Hematopoietic multipotent progenitor cell treated with erythropoietin and hydrocortisone succinate and interleukin-3 and kit ligand, for 8 days (in vitro differentiated cells): Measurements from ENCODE around the gene ILK.

Source experiments
- DNase-seq: peaks from one replicate; pipeline ENCODE4 v3.0.0-alpha.2; 2015

Gene ILK

DNA sequence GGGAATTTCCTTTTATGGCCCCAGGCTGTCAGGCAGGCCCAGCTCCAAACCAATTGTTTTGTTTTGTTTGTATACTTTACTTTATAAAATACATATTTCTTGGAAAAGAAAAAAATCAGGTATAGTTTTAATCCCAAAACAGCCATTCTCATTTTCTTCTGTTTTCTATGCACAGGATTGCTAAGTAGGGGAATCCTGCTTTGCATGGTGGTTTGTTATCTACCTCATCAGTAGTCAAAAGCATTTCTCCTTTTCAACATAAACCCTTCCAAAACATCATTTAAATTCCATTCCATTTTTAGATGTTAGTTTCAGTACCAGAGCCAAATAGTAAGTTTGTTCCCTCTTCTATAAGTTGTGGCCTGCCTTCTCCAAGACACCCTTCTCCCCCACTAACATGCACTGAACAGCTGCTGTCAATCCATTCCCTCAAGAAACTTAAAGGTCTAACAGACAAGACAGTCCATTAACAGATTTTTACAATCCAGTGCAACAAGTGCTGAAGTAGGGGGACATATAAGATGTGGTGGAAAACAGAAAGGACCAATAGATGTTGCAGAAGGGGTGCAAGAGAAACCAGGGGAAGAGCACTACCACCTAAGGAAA, 3.7 kb downstream of the ILK start:
- DNase-seq, result no peak

GRCh38 chr11:6608011-6608410, 4.4 kb downstream of the ILK start:
- no peak for DNase-seq

GRCh38 chr11:6608726-6609501, 5.3 kb downstream of the ILK start:
- DNase-seq, result no peak

- no peak for DNase-seq
Observed at GRCh38 chr11:6609502-6610015, 6.0 kb downstream of the ILK start.

DNA sequence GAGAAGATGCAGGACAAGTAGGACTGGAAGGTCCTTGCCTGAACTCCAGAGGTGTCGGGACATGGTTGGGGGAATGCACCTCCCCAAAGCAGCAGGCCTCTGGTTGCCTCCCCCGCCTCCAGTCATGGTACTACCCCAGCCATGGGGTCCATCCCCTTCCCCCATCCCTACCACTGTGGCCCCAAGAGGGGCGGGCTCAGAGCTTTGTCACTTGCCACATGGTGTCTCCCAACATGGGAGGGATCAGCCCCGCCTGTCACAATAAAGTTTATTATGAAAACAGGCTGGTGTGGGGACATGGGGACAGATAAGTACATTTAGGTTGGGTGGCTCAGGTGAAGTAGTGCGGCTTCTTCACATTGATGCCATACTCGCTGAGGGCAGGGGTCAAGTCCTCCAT, 7.0 kb downstream of the ILK start:
- no peak for DNase-seq

GRCh38 chr11:6611092-6611962, 7.8 kb downstream of the ILK start:
- DNase-seq, result peak; percentile 38

GRCh38 chr11:6611963-6612212, 8.3 kb downstream of the ILK start:
- DNase-seq, result no peak

- peak; percentile 96 for DNase-seq
Observed at GRCh38 chr11:6612213-6613041, 8.9 kb downstream of the ILK start, which contains the start of gene TAF10. Gene TAF10 (minus strand): TSS chr11:6612216. CDS start chr11:6612189, 27 bp downstream.

- no peak for DNase-seq
Observed at GRCh38 chr11:6613496-6613895, 9.9 kb downstream of the ILK start.

DNA sequence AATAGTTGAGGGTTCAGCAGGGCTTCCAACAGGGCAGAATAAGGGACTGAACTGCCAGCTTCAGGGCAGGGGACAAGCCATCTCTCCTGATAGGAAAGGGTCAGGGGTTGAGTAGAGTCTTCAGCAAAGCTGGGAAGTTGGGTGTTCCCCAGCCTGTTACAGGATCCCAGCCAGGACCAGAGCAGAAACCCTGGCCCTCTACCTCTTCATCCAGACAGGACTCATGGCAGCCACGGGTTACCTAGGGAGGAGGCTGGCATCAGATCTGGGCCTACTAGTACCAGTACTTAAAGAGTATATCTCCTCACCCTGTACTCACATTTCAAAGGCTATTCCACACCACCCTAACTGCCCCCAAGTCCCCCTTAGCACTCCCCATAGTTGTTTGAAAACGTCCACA, 10.9 kb downstream of the ILK start:
- DNase-seq, result no peak

GRCh38 chr11:6615046-6615445, 11.5 kb downstream of the ILK start:
- DNase-seq, result no peak

DNA sequence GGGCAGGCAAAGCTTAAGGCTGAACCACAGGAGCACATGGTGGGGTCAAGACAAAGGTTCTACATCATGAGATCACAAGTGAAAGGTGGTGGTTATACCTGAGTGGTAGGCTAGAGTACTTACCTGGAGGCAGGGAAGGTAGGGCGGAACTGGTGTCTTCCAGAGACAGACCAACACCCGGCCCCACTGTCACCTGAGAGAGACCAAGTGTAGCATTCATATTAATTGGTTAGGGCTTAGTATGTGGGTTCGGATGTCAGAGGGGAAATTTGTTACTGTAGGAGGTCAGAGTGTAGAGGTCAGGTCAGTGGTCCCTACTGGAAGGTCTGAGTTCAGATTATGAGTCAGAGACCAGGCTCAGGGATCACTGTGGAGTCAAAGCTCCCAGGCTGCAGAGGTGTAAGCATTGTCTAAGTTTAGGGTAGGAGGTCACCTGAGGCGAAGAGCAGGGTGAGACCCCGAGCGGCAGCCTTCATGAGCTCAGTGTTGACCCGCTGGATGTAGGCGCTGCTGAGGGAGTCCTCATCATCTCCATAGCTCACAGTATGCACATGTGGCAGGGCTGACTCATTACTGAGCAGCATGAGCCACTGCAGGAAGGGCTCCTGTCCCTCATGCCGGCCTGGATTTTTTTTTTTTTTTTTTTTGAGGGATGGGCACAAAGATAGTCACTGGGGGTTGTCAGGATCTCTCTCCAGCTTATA, 12.5 kb downstream of the ILK start:
- DNase-seq, result no peak

DNA sequence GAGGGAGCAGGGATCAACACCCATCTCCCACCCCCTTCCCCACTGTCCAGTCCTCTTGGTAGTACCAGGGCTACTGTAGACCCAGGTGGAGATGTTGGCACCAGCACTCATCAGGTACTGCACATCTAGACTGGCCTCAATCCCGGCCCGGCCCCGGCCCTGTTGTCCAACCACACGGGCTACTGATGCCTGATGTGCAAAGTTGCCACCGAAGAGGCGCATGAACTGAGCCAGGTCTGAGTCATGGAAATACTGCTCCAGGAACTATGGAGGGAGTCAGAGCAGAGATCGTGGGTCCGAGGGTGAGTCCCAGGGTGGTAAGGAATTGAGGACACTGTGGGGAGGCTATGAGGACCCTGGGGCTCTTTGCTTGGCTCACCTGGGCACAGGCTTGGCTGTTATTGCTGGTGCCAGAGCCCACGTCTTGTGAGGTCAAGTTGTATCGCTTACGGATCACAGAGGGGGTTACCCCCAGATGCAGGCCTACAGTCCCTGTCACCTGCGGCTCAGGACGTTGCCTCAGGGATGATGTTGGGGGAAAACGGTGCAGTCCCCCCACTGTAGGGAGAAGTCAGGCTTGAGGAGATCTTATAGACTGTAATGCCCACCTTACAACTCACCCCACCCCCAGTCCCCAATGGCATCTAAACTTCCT, 13.1 kb downstream of the ILK start:
- no peak for DNase-seq

DNA sequence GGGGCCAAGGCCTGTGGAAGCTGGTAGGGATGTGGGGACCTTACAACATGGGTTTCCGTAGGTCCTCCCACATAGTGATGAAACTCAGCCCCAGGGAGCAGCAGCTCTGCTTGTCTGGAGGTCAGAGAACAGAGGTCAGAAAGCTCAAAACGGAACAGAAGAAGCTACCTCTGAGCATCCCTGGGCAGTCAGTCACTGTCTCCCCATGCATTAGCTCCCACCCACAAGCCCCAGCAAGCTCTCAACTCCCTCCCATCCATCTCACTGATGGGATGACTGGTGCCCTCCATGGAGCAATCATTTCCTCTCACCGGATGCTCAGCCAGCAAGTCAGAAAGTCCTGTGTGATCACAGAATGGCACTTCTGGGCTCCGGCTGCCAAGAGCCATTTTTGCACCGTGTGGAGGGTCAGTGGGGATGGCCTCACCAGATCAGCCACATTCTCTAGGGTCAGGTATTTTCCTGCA, 13.8 kb downstream of the ILK start:
- no peak for DNase-seq

DNA sequence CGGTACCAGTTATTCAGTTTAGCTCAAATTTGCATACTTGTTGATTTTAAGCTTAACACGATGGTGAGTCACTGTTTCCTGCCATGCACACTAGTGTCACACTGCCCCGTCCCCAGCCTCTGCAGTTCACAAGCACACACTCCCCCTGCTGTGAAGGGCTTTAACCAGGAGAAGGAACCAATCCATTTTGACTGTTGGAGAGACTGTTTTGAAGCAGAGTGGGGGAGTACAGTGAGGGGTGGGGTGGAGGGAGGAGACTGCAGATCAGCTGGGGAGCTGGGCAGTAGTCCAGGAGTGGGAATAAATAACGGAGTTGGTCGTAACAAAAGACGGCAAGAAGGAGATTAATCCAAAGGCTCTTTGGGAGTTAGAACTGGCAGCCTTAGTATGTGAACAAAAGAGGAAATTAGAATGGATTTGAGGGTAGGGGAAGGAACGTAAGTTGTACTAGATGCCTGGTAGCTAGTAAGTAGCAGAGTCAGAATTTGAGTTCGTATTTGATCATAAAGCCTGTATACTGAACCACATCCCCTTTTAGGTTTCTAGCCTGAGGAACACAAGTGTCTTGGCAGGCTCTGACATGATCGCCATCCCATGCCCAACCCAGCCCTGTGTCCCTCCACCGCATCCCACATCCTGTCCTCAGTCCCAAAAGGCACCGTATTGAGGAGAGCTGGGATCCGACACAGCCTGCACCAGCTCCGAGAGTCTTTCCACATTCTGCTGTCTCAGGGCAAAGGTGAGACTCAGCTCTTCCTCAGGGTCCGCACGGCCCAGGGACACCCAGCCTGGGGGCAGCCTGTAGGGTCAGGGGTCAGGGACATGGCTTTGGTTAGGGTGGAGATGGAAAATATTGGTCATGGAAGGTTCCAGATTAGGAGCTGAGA, 14.8 kb downstream of the ILK start:
- peak; percentile 85 for DNase-seq

DNA sequence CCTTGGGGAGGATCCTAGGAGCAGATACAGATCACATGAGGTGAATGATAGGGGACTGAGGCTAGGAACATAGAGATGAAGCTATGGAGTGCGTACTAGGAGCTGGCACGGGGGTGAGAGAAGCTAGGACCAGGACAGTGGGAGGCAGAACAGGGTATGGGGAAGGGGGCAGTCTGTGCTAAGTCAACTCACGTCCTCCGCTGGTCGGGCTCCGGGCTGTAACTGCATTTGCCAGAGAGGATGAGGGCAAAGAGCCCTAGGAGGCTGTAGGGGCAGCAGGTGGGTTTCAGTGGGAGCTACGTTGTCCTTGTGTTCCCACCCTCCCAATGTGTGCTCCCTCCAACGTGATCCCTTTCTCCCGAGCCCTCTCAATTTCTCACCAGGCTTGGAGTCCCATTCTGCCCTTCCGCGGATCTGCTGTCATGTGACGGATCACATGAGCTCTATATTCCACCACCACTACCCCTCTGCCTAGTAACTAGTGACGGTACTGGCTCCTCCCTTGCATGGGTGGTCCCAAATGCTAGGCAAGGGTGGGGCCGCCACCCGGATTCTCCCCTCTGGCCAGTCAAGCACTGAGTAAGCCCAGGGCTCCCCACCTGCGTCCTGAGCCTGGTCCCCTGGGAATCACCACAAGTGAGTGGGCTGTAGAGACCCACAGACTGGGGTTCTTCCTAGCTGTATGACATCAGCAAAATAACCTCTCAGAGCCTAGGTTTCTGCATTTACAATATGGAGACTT, 15.6 kb downstream of the ILK start, which contains the start of gene TPP1:
Gene TPP1 (minus strand): TSS at position 419 of the 742 bp plus-strand sequence. CDS start 22 bp downstream, at position 397.
- DNase-seq, result peak; percentile 96

DNA sequence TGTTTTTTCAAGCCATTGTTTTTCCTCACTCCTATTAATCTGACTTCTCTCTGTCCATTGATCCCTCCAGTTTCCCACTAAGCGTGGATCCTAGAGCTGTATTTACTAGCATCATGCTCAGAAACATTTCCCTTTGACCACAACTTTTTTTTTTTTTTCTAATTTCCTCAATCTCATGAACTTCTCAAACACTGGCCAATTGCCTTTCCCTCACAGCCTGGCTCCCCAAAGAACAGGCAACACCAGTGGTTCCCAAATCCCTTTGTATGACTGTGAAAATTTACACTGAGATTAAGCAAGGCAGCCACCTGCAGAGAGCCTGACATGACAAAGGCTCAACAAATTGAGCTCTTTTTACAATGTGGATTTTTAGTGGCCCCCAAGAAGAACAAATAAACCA, 17.1 kb downstream of the ILK start:
- DNase-seq, result no peak

DNA sequence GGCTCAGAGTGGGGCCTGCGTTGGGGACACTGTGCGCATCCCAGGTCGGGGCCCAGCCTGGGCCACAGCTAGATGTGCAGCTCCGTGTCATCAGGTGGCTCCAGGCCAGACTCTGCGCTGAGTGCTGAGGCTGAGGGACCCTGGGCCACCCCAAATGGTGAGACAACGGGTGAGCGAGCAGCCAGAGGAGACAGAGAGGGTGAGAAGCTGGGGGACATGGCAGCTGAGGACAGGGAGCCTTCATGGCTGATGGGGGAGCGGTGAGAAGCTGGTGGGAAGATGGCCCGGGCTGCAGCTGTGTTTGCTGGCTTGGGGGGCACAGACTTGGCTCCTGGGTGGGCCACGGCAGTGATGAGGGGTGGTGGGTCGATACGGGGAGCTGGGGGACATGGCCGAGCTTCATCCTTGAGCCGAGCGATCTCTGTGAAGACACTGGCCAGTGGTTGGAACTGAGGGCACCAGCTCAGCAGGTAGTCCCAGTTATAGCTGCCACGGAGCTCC, 18.2 kb downstream of the ILK start:
- DNase-seq, result no peak
